HEK293 (cell line): Measurements from ENCODE around the gene SLC26A11.

Source experiments
- CTCF ChIA-PET: fragments of 350-600 bp; formaldehyde crosslinking; extraction: SDS; loops from one replicate; lab custom pipeline; 2021; ENCODE audit warnings: antibody characterized with exemption; lab: Yijun Ruan, JAX
- POLR2A ChIA-PET: fragments of 300-600 bp; formaldehyde crosslinking; extraction: SDS; loops from one replicate; lab custom pipeline; 2020; ENCODE audit warnings: antibody characterized with exemption, inconsistent platforms; lab: Yijun Ruan, JAX
- H3K27ac ChIP-seq: fragments of 200-500 bp; sonication (Bioruptor generic); 2 replicates; pipeline ENCODE4 v1.5.1; 2014; ENCODE audit warnings: low read depth, low read length, control low read depth, inconsistent platforms; ENCODE audit errors: extremely low read depth
- H3K36me3 ChIP-seq, 2 experiments: fragments of 200-500 bp in 1 of 2; sonication (Bioruptor generic) in 1 of 2; 1 replicate in 1 of 2; 2 replicates in 1 of 2; pipeline ENCODE4 v1.5.1; 2014 to 2017; ENCODE audit warnings: inconsistent platforms in 2 of 2, low read length in 2 of 2; ENCODE audit not compliant: control insufficient read depth in 2 of 2, insufficient read depth in 1 of 2
- H3K4me1 ChIP-seq: fragments of 200-500 bp; sonication (Bioruptor generic); 2 replicates; pipeline ENCODE4 v1.5.1; 2014; ENCODE audit warnings: mild to moderate bottlenecking, low read length, inconsistent platforms; ENCODE audit not compliant: control insufficient read depth, insufficient read depth
- H3K4me3 ChIP-seq: 2 replicates; pipeline ENCODE4 v1.5.1; 2011; ENCODE audit warnings: low read depth, mild to moderate bottlenecking, control low read depth, low read length, moderate library complexity
- H3K9me3 ChIP-seq: fragments of 200-500 bp; sonication (Bioruptor generic); 2 replicates; pipeline ENCODE4 v1.5.1; 2014; ENCODE audit warnings: low read depth, low read length, inconsistent platforms; ENCODE audit not compliant: control insufficient read depth, insufficient read depth
- BCL11B ChIP-seq: fragments of 450-650 bp; formaldehyde crosslinking; IDR thresholded peaks from 2 replicates; pipeline ENCODE4 v1.5.1; 2016; ENCODE audit warnings: low read depth, missing biosample characterization, missing genetic modification characterization
- EGR2 ChIP-seq: fragments of 450-650 bp; formaldehyde crosslinking; IDR thresholded peaks from 2 replicates; pipeline ENCODE4 v1.5.1; 2016; ENCODE audit warnings: low read depth, missing biosample characterization, missing genetic modification characterization
- IKZF3 ChIP-seq: fragments of 450-650 bp; IDR thresholded peaks from 2 replicates; pipeline ENCODE4 v1.5.0; 2018; ENCODE audit warnings: missing biosample characterization, mild to moderate bottlenecking, missing genetic modification characterization, moderate library complexity
- KLF16 ChIP-seq: fragments of 450-650 bp; formaldehyde crosslinking; IDR thresholded peaks from 2 replicates; pipeline ENCODE4 v1.5.1; 2017; ENCODE audit warnings: missing biosample characterization, missing genetic modification characterization
- KLF8 ChIP-seq: fragments of 450-650 bp; formaldehyde crosslinking; IDR thresholded peaks from 2 replicates; pipeline ENCODE4 v1.5.1; 2016; ENCODE audit warnings: missing biosample characterization, missing genetic modification characterization
- MZF1 ChIP-seq: fragments of 450-650 bp; formaldehyde crosslinking; IDR thresholded peaks from 2 replicates; pipeline ENCODE4 v1.5.1; 2017; ENCODE audit warnings: missing biosample characterization, missing genetic modification characterization, borderline replicate concordance
- OSR2 ChIP-seq: fragments of 450-650 bp; formaldehyde crosslinking; IDR thresholded peaks from 2 replicates; pipeline ENCODE4 v1.5.1; 2016; ENCODE audit warnings: missing biosample characterization, missing genetic modification characterization
- PRDM1 ChIP-seq: fragments of 450-650 bp; formaldehyde crosslinking; IDR thresholded peaks from 2 replicates; pipeline ENCODE4; 2016; ENCODE audit warnings: missing biosample characterization, missing genetic modification characterization
- PRDM4 ChIP-seq: fragments of 450-650 bp; formaldehyde crosslinking; IDR thresholded peaks from 2 replicates; pipeline ENCODE4 v1.5.1; 2017; ENCODE audit warnings: missing biosample characterization, missing genetic modification characterization
- PRDM6 ChIP-seq: fragments of 450-650 bp; formaldehyde crosslinking; IDR thresholded peaks from 2 replicates; pipeline ENCODE4 v1.5.1; 2017; ENCODE audit warnings: missing biosample characterization, missing genetic modification characterization
- SCRT2 ChIP-seq: fragments of 450-650 bp; formaldehyde crosslinking; IDR thresholded peaks from 2 replicates; pipeline ENCODE4 v1.5.1; 2016; ENCODE audit warnings: missing biosample characterization, missing genetic modification characterization
- SP7 ChIP-seq: fragments of 450-650 bp; formaldehyde crosslinking; IDR thresholded peaks from 2 replicates; pipeline ENCODE4 v1.5.1; 2016; ENCODE audit warnings: missing biosample characterization, missing genetic modification characterization
- ZBTB7A ChIP-seq: fragments of 450-650 bp; formaldehyde crosslinking; IDR thresholded peaks from 2 replicates; pipeline ENCODE4 v1.5.1; 2016; ENCODE audit warnings: low read depth, missing biosample characterization, missing genetic modification characterization
- ZFHX2 ChIP-seq: fragments of 450-650 bp; formaldehyde crosslinking; conservative IDR thresholded peaks from 2 replicates; pipeline ENCODE4 v1.5.1; 2016; ENCODE audit warnings: missing biosample characterization, missing genetic modification characterization
- ZFP37 ChIP-seq: fragments of 450-650 bp; formaldehyde crosslinking; IDR thresholded peaks from 2 replicates; pipeline ENCODE4 v1.5.1; 2016; ENCODE audit warnings: missing biosample characterization, missing genetic modification characterization
- ZNF202 ChIP-seq: fragments of 450-650 bp; formaldehyde crosslinking; IDR thresholded peaks from 2 replicates; pipeline ENCODE4 v1.5.1; 2016; ENCODE audit warnings: missing biosample characterization, missing genetic modification characterization, borderline replicate concordance
- ZNF248 ChIP-seq: fragments of 450-650 bp; formaldehyde crosslinking; IDR thresholded peaks from 2 replicates; pipeline ENCODE4 v1.5.1; 2017; ENCODE audit warnings: missing biosample characterization, missing genetic modification characterization
- ZNF324 ChIP-seq: fragments of 450-650 bp; formaldehyde crosslinking; IDR thresholded peaks from 2 replicates; pipeline ENCODE4 v1.5.1; 2016; ENCODE audit warnings: missing biosample characterization, missing genetic modification characterization
- ZNF366 ChIP-seq: fragments of 450-650 bp; formaldehyde crosslinking; conservative IDR thresholded peaks from 2 replicates; pipeline ENCODE4 v1.5.1; 2016; ENCODE audit warnings: missing biosample characterization, missing genetic modification characterization
- ZNF391 ChIP-seq: fragments of 450-650 bp; formaldehyde crosslinking; IDR thresholded peaks from 2 replicates; pipeline ENCODE4 v1.5.1; 2016; ENCODE audit warnings: low read depth, missing biosample characterization, missing genetic modification characterization, borderline replicate concordance
- ZNF48 ChIP-seq: fragments of 450-650 bp; formaldehyde crosslinking; IDR thresholded peaks from 2 replicates; pipeline ENCODE4 v1.5.1; 2016; ENCODE audit warnings: missing biosample characterization, missing genetic modification characterization
- ZNF561 ChIP-seq: fragments of 450-650 bp; IDR thresholded peaks from 2 replicates; pipeline ENCODE4 v1.5.1; 2018; ENCODE audit warnings: missing biosample characterization, missing genetic modification characterization, borderline replicate concordance
- ZNF600 ChIP-seq: fragments of 450-650 bp; formaldehyde crosslinking; IDR thresholded peaks from 2 replicates; pipeline ENCODE4 v1.5.1; 2016; ENCODE audit warnings: missing biosample characterization, missing genetic modification characterization
- ZNF629 ChIP-seq: fragments of 450-650 bp; formaldehyde crosslinking; IDR thresholded peaks from 2 replicates; pipeline ENCODE4 v1.5.1; 2017; ENCODE audit warnings: missing biosample characterization, missing genetic modification characterization
- ZNF645 ChIP-seq: fragments of 450-650 bp; formaldehyde crosslinking; IDR thresholded peaks from 2 replicates; pipeline ENCODE4; 2016; ENCODE audit warnings: missing biosample characterization, missing genetic modification characterization
- ZNF664 ChIP-seq: fragments of 450-650 bp; formaldehyde crosslinking; IDR thresholded peaks from 2 replicates; pipeline ENCODE4 v1.5.1; 2016; ENCODE audit warnings: missing biosample characterization, missing genetic modification characterization
- ZNF704 ChIP-seq: fragments of 450-650 bp; formaldehyde crosslinking; IDR thresholded peaks from 2 replicates; pipeline ENCODE4 v1.5.1; 2016; ENCODE audit warnings: missing biosample characterization, missing genetic modification characterization
- ZNF843 ChIP-seq: fragments of 450-650 bp; formaldehyde crosslinking; IDR thresholded peaks from 2 replicates; pipeline ENCODE4 v1.5.1; 2016; ENCODE audit warnings: missing biosample characterization, missing genetic modification characterization

The SLC26A11 gene

GRCh38 chr17:80253631-80254395, 33.6 kb downstream of the SLC26A11 start:
- ChIA-PET CTCF (interaction anchor here (1.3 to 1.7 kb wide), 2 partner anchors 57 to 59 kb away, joined by 3 to 5 read pairs; no protein-coding TSS in a partner anchor), POLR2A (no interaction called here)
- Histone ChIP-seq H3K9me3 (no peaks in the 10 kb centered on the region), H3K4me3 (no peak overlapping the region), H3K4me1 (peaks cover 3% of the 10 kb centered on the region; the same call in 1 of the 2 replicates), H3K36me3 (peaks cover 3 to 35% of the 10 kb centered on the region in 2 experiments; a peak in 2 of 3 replicates), H3K27ac (no peak overlapping the region)
- TF ChIP-seq ZNF600, result peak; percentile 30; the same call in 1 of the 2 replicates
- TF ChIP-seq PRDM1 (tag by site-specific recombination), result peak; percentile 95
- no peak for TF ChIP-seq PRDM6
- TF ChIP-seq ZNF645 (tag by site-specific recombination), result peak; percentile 40; the same call in 1 of the 2 replicates
- no peak for TF ChIP-seq ZNF561 (tag by site-specific recombination)
- no peak for TF ChIP-seq ZNF843
- TF ChIP-seq ZNF366 (tag by site-specific recombination), result peak; percentile 96

- Histone ChIP-seq H3K4me3 (no peak overlapping the region), H3K36me3 (peaks cover 2 to 28% of the 10 kb centered on the region in 2 experiments; a peak in 2 of 3 replicates), H3K4me1 (peaks cover 3% of the 10 kb centered on the region; the same call in 1 of the 2 replicates), H3K27ac (no peak overlapping the region), H3K9me3 (no peaks in the 10 kb centered on the region)
- ChIA-PET POLR2A (interaction anchor here (0.7 kb wide), 1 partner anchor 943 kb away, joined by 5 read pairs; no protein-coding TSS in a partner anchor), CTCF (no interaction called here)
- TF ChIP-seq IKZF3 (tag by site-specific recombination) (no peak), ZNF664 (tag by site-specific recombination) (no peak), ZNF629 (tag by site-specific recombination) (no peak), ZFP37 (no peak), KLF16 (no peak), SP7 (tag by site-specific recombination) (peak; percentile 40; the same call in 1 of the 2 replicates), ZNF202 (tag by site-specific recombination) (no peak), SCRT2 (tag by site-specific recombination) (peak; percentile 66), ZNF48 (no peak), ZNF704 (tag by site-specific recombination) (no peak), MZF1 (no peak), ZBTB7A (no peak), BCL11B (tag by site-specific recombination) (no peak), ZFHX2 (tag by site-specific recombination) (no peak), OSR2 (tag by site-specific recombination) (no peak), KLF8 (peak; percentile 16; the same call in 1 of the 2 replicates), ZNF248 (tag by site-specific recombination) (no peak), ZNF324 (tag by site-specific recombination) (no peak), PRDM4 (tag by site-specific recombination) (no peak), EGR2 (tag by site-specific recombination) (no peak), ZNF391 (tag by site-specific recombination) (no peak)
These were observed 34.4 kb downstream of the SLC26A11 start for GRCh38 chr17:80254396-80255251.
